Transverse colon (tissue), 4 donors: ENCODE measurements around the gene ZNF500. TPM values are rescaled to one million over a fixed set of nuclear protein-coding genes. Genes with fewer than 3 reads are reported as not detected.

Source experiments
- DNase-seq: peaks from one replicate; pipeline ENCODE4 v3.0.0-alpha.2; 2019
- H3K27ac ChIP-seq, 4 donors: fragments of 200-600 bp; sonication (generic); 2 replicates each; pipeline ENCODE4 v1.5.1; 2016 to 2018; ENCODE audit warnings: inconsistent platforms in 4 of 4
- H3K27me3 ChIP-seq: fragments of 200-600 bp; sonication (generic); 2 replicates; pipeline ENCODE4 v1.5.1; 2017; ENCODE audit warnings: inconsistent platforms
- H3K36me3 ChIP-seq, 4 donors: fragments of 200-600 bp; sonication (generic); 2 replicates each; pipeline ENCODE4 v1.5.1; 2017 to 2019; ENCODE audit warnings: inconsistent platforms in 4 of 4
- H3K4me1 ChIP-seq, 4 donors: fragments of 200-600 bp; sonication (generic); 2 replicates each; pipeline ENCODE4 v1.5.1; 2017 to 2020; ENCODE audit warnings: inconsistent platforms in 4 of 4
- H3K4me3 ChIP-seq, 4 donors: fragments of 200-600 bp; sonication (generic); 1 replicate in 1 of 4; 2 replicates in 3 of 4; pipeline versions ENCODE4 v1.5.1 to v1.6.1; 2017 to 2019; ENCODE audit warnings: inconsistent platforms in 4 of 4
- H3K9me3 ChIP-seq, 2 donors: fragments of 200-600 bp; sonication (generic); 2 replicates each; pipeline ENCODE4 v1.5.1; 2017 to 2019; ENCODE audit warnings: inconsistent platforms in 2 of 2
- EP300 ChIP-seq: sonication (generic); formaldehyde crosslinking; IDR thresholded peaks from one replicate; pipeline ENCODE4 v1.6.1; 2017; ENCODE audit warnings: antibody characterized with exemption, low read depth
- POLR2A ChIP-seq: fragments of 450-650 bp; IDR thresholded peaks from one replicate; pipeline ENCODE4 v1.6.1; 2016; ENCODE audit warnings: antibody characterized with exemption, mild to moderate bottlenecking, moderate library complexity
- POLR2AphosphoS5 ChIP-seq, 3 donors: sonication (generic); formaldehyde crosslinking; IDR thresholded peaks; one replicate each; pipeline ENCODE4 v1.6.1; 2016; ENCODE audit warnings: antibody characterized with exemption in 3 of 3
- WGBS, 2 donors: methylation state at CpG; one replicate each; pipeline ENCODE4 v1.1.5; 2018; ENCODE audit warnings: low coverage in 1 of 2; 5-methylcytosine and 5-hydroxymethylcytosine counted together
- in situ Hi-C, 4 donors: fragments of 200-750 bp; cut with MboI; loops; one replicate each; pipeline versions ENCODE4 v1.15.0 to v1.15.1; 2017; ENCODE audit warnings: low sequenced_read_pairs in 3 of 4, low pct_ligation_motif_present in 1 of 4, low pct_unique_long_range_greater_than_20kb in 1 of 4
- intact Hi-C: fragments of 100-400 bp; cut with DNase I; formaldehyde crosslinking; loops from one replicate; pipeline ENCODE4 v1.15.1; 2023; ENCODE audit warnings: low total_unique reads
- total RNA-seq, 4 donors: library from RNA; depleted of rRNA; stranded (reverse); fragments of >200 nt; gene quantifications; one replicate each; pipeline ENCODE4 v1.1.0, GENCODE V29; 2016
- TF ChIP-seq, protein P1 (sequence below), 5 experiments: fragments of 200-600 bp in 3 of 5; fragments of 450-650 bp in 2 of 5; sonication (generic) in 3 of 5; IDR thresholded peaks; 1 replicate in 2 of 5; 2 replicates in 3 of 5; pipeline ENCODE4 v1.5.1; 2016 to 2017; ENCODE audit warnings: antibody characterized with exemption in 5 of 5, inconsistent platforms in 3 of 5, mild to moderate bottlenecking in 2 of 5, moderate library complexity in 1 of 5

Gene ZNF500
- total RNA-seq, 4 donors from 2014 or later: 9.7 to 31.2 (median 11.6) TPM

- no peak for DNase-seq
- peaks cover 0 to 8% (median 0%) of the 10 kb centered on the region in 4 donors for H3K36me3 ChIP-seq
- WGBS, 2 donors: 0 to 2% methylated on average over 1 to 19 of the region's 19 CpGs
- peaks cover 0 to 17% (median 9%) of the 10 kb centered on the region in 4 donors for H3K4me1 ChIP-seq
- H3K27me3 ChIP-seq: no peaks in the 10 kb centered on the region
- peak overlapping the region; percentile 83 to 95 (median 88) for H3K27ac ChIP-seq
- in situ Hi-C loops: no loop called here
- no peak for TF ChIP-seq POLR2AphosphoS5 (IDR thresholded peaks at IDR 0.05)
- TF ChIP-seq, protein P1, sequence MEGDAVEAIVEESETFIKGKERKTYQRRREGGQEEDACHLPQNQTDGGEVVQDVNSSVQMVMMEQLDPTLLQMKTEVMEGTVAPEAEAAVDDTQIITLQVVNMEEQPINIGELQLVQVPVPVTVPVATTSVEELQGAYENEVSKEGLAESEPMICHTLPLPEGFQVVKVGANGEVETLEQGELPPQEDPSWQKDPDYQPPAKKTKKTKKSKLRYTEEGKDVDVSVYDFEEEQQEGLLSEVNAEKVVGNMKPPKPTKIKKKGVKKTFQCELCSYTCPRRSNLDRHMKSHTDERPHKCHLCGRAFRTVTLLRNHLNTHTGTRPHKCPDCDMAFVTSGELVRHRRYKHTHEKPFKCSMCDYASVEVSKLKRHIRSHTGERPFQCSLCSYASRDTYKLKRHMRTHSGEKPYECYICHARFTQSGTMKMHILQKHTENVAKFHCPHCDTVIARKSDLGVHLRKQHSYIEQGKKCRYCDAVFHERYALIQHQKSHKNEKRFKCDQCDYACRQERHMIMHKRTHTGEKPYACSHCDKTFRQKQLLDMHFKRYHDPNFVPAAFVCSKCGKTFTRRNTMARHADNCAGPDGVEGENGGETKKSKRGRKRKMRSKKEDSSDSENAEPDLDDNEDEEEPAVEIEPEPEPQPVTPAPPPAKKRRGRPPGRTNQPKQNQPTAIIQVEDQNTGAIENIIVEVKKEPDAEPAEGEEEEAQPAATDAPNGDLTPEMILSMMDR (IDR thresholded peaks at IDR 0.05): no peak
- no peak for TF ChIP-seq EP300
- no peak for TF ChIP-seq POLR2A
- no peaks in the 10 kb centered on the region for H3K9me3 ChIP-seq
- H3K4me3 ChIP-seq: peak overlapping the region; percentile 81 to 93 (median 90)
- intact Hi-C loops: no loop called here
These were observed 33.3 kb downstream of the ZNF500 start for GRCh38 chr16:4733747-4734062.

DNA sequence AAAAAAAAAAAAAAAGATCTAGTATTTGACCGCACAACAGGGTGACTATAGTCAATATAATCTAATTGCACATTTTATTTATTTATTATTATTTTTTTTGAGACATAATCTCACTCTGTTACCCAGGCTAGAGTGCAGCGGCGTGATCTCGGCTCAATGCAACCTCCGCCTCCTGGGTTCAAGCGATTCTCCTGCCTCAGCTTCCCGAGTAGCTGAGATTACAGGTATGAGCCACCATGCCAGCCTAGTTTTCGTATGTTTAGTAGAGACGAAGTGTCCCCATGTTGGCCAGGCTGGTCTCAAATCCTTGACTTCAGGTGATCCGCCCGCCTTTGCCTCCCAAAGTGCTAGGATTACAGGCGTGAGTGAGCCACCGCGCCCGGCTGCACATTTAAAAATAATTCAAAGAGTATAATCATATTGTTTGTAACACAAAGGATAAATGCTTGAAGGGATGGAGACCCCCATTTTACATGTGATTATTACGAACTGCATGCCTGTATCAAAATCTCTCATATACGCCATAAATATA, 33.7 kb downstream of the ZNF500 start:
- Histone ChIP-seq H3K36me3 (peaks cover 0 to 13% (median 2%) of the 10 kb centered on the region in 4 donors), H3K27ac (peak overlapping the region; percentile 83 to 95 (median 88))
- no peak for DNase-seq

DNA sequence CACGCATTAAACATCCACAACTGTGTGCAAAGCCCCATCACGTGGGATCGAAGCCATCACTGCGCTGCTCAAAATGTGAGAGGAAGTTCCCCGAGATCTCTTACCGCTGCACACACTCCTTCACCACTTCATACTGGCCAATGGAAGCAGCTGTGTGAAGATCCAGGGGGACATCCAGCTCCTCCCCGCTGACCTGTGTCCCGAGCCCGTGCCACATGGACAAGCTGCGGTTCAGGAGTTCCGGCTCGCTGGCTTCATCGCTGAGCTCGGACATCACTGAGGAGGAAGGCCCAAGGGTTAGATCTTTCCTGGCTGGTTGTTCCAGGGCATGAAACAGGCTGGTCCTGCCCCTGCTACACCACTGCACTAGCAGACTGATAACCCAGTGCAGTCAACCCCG, 37.1 kb downstream of the ZNF500 start:
- in situ Hi-C loops: no loop called here
- H3K27ac ChIP-seq: no peak overlapping the region
- 92% methylated on average over 15 of the region's 15 CpGs; no CpG with 5 or more reads in 1 of the 2 donors for WGBS, 2 donors

More for the DNA sequence above, 33.7 kb downstream of the ZNF500 start:
- H3K9me3 ChIP-seq: no peaks in the 10 kb centered on the region
- in situ Hi-C loops (no loop called here), intact Hi-C loops (no loop called here)
- no peak for TF ChIP-seq POLR2A
- TF ChIP-seq POLR2AphosphoS5 (IDR thresholded peaks at IDR 0.05): no peak
- no peak for TF ChIP-seq EP300
- TF ChIP-seq, protein P1 (IDR thresholded peaks at IDR 0.05): no peak
- WGBS, 2 donors: 43 to 44% methylated on average over 11 to 17 of the region's 17 CpGs
- peaks cover 0 to 17% (median 9%) of the 10 kb centered on the region in 4 donors for H3K4me1 ChIP-seq
- H3K4me3 ChIP-seq: peak overlapping the region; percentile 81 to 93 (median 90)
- H3K27me3 ChIP-seq: no peaks in the 10 kb centered on the region

DNA sequence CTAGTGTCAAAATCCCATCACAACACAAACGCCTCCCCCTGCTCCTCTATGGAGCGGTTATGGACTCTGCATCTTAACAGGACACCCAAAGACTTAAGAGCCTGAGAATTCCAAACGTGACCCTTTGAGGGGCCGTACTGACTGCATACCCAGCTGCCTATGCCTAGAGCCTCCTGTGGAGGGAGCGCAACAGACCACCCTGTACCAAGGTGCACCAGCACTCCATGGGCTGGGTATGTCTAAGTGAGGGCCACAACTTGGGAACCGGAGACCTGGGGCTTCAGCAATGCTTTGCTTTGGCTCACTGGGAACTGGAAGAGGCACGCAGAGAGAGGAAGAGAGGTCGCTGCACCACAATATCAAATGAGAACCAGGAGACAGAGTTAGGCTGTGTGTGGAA, 38.3 kb downstream of the ZNF500 start:
- no peak overlapping the region for H3K4me3 ChIP-seq
- no peak overlapping the region for H3K27ac ChIP-seq
- TF ChIP-seq POLR2A (no peak), POLR2AphosphoS5 (IDR thresholded peaks at IDR 0.05) (no peak), EP300 (no peak)
- TF ChIP-seq, protein P1 (IDR thresholded peaks at IDR 0.05): no peak
- in situ Hi-C loops (no loop called here), intact Hi-C loops (no loop called here)
- no peak for DNase-seq
- 90 to 93% methylated on average over 2 to 8 of the region's 8 CpGs for WGBS, 2 donors
- H3K4me1 ChIP-seq: peaks cover 0 to 10% (median 3%) of the 10 kb centered on the region in 4 donors
- H3K36me3 ChIP-seq: peaks cover 0 to 19% (median 6%) of the 10 kb centered on the region in 4 donors
- H3K27me3 ChIP-seq: no peaks in the 10 kb centered on the region
- no peaks in the 10 kb centered on the region for H3K9me3 ChIP-seq

More for the DNA sequence above, 37.1 kb downstream of the ZNF500 start:
- H3K27me3 ChIP-seq: no peaks in the 10 kb centered on the region
- intact Hi-C loops: no loop called here
- peaks cover 0 to 14% (median 3%) of the 10 kb centered on the region in 4 donors for H3K36me3 ChIP-seq
- no peak for DNase-seq
- peaks cover 0 to 10% (median 3%) of the 10 kb centered on the region in 4 donors for H3K4me1 ChIP-seq
- no peaks in the 10 kb centered on the region for H3K9me3 ChIP-seq
- H3K4me3 ChIP-seq: no peak overlapping the region
- TF ChIP-seq POLR2A: no peak
- TF ChIP-seq, protein P1 (IDR thresholded peaks at IDR 0.05): no peak
- TF ChIP-seq EP300: no peak
- no peak for TF ChIP-seq POLR2AphosphoS5 (IDR thresholded peaks at IDR 0.05)
